T-helper 17 cell (primary cell): ENCODE results near the gene IL4R. TPM values are rescaled to one million over a fixed set of nuclear protein-coding genes. Genes with fewer than 3 reads are reported as not detected.

Experiments
- ATAC-seq: fragments of 150-1000 bp; cut with Tn5 transposase; 2 replicates; pipeline ENCODE4 v1.10.0; 2021; ENCODE audit warnings: mild to moderate bottlenecking, moderate library complexity
- DNase-seq, 3 donors: peaks; one replicate each; pipeline versions ENCODE4 v3.0.0 to v3.0.0-alpha.2; 2020 to 2021
- H3K9me3 ChIP-seq: one replicate; pipeline ENCODE4 v1.7.0; 2013; ENCODE audit warnings: low read length, mild to moderate bottlenecking; ENCODE audit not compliant: control insufficient read depth, poor library complexity, severe bottlenecking
- H3K27ac Mint-ChIP-seq: one replicate; pipeline ENCODE4 v1.8.0; 2022; ENCODE audit warnings: mild to moderate bottlenecking, moderate library complexity, mixed read lengths
- H3K27me3 Mint-ChIP-seq: one replicate; pipeline ENCODE4 v1.8.0; 2022; ENCODE audit warnings: mixed read lengths
- H3K36me3 Mint-ChIP-seq: one replicate; pipeline ENCODE4 v1.8.0; 2022; ENCODE audit warnings: low read depth, mixed read lengths
- H3K4me1 Mint-ChIP-seq: one replicate; pipeline ENCODE4 v1.8.0; 2022; ENCODE audit warnings: mild to moderate bottlenecking, mixed read lengths
- H3K4me3 Mint-ChIP-seq: one replicate; pipeline ENCODE4 v1.8.0; 2022; ENCODE audit warnings: mild to moderate bottlenecking, moderate library complexity, mixed read lengths
- total RNA-seq, 4 donors: library from RNA in 2 of 4; stranded (reverse) in 2 of 4; gene quantifications; one replicate each; pipeline ENCODE4 v1.2.3 and lab custom pipeline; 2022 to 2026

IL4R gene
- total RNA-seq, 2 donors from 2014 or later, result 156 to 173 TPM

DNA sequence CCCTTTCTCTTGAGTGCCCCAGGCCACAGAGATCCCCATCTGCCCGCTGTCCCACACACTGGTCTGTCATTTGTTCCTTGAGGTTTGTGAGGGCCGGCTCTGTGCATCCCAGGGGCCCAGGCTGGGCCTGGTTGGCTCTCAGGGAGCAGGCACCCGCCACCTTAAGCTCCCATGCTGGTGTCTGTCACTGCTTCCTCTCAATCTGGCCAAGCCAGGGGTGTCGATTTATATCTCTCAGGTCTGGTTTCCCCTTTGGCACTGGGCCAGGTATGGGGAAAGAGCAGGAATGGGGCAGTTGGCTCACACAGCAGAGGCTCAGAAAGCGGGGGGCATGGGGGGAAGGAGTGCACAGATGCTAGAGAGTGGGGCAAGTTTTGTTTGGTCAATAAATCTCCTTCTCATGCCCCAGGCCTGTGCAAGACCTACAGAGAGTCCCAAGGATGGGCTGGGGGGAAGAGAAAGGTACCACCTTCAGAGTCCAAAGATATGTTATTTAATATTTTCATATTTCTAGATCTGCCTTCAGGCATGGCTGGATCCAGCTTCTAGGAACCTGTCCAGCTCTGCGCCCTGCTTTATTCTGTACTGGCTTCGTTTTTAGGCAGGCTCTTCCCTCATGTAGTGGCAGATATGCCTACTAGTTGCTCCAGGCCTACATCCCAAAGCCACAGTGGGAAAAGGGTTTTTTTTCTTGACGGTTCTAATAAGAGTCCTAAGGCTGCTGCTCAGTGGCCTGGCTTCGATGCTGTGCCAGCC lies 34.3 kb downstream of the IL4R start:
- peaks cover 8% of the 10 kb centered on the region for H3K36me3 Mint-ChIP-seq
- peak overlapping the region; percentile 78 for H3K27ac Mint-ChIP-seq
- peaks cover 6% of the 10 kb centered on the region for H3K4me1 Mint-ChIP-seq
- no peaks in the 10 kb centered on the region for H3K27me3 Mint-ChIP-seq
- H3K9me3 ChIP-seq, result no peaks in the 10 kb centered on the region
- no peak for ATAC-seq
- no peak for DNase-seq
- H3K4me3 Mint-ChIP-seq, result no peak overlapping the region

DNA sequence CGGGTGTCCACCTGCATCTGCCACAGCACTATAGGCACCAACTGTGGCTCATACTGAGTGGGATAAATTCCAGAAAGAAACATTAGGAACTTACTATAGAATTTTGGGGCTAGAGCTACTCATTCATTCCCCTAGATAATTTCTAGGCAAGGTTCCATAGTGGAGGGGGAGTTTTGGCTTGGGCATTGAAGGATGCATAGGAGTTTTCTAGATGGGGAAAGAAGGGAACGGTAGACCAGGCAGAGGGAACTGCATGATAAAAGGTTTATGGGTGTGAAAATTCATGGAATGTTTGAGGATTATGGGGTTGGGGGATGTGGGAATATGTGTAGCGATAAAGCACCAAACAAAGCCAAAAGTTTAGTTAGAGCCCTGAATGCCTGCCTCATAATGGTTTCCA lies 35.5 kb downstream of the IL4R start:
- Mint-ChIP-seq H3K27ac (peak overlapping the region; percentile 78), H3K36me3 (peaks cover 9% of the 10 kb centered on the region), H3K27me3 (no peaks in the 10 kb centered on the region), H3K4me3 (no peak overlapping the region), H3K4me1 (peaks cover 9% of the 10 kb centered on the region)
- DNase-seq, result no peak
- no peaks in the 10 kb centered on the region for H3K9me3 ChIP-seq
- no peak for ATAC-seq

DNA sequence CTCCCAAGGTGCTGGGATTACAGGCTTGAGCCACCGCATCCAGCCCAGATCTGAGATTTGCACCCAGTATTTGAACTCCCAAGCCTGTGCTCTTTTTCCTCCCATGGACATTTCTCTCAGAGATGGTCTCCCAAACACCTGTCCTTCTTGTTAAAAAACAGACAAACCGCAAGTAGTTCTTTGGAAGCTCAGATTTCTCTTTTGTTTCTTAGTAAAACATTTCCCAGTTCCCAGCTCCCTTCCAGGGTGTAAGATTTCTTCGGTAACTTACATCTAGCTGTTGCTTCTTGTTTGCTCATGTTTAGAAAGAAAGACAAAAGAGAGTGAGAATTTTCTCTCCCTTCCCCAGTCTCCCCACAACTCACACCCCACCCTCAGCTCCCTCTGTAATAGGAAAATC lies 36.2 kb downstream of the IL4R start:
- Mint-ChIP-seq H3K4me1 (peaks cover 11% of the 10 kb centered on the region), H3K27me3 (no peaks in the 10 kb centered on the region), H3K27ac (peak overlapping the region; percentile 78), H3K36me3 (peaks cover 12% of the 10 kb centered on the region), H3K4me3 (no peak overlapping the region)
- DNase-seq (no peak), ATAC-seq (no peak)
- no peaks in the 10 kb centered on the region for H3K9me3 ChIP-seq

DNA sequence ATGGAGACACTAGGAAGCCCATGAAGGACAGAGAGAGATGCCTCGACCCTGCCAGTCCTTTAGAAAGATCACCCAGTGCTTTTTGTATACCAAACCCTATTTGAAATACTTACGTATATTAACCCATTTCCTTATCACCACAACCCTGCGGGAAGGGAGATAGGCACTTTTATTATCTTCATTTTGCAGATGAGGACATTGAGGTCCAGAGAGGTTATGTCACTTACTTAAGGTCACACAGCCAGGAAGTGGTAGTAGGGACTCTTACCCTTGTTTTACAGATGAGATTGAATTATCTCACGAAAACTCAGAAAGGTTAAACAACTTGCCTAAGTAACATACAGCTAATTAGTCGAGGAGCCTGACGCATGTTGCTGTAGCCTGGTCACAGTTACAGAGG lies 38.2 kb downstream of the IL4R start:
- Mint-ChIP-seq H3K27ac (no peak overlapping the region), H3K4me1 (peaks cover 17% of the 10 kb centered on the region), H3K27me3 (no peaks in the 10 kb centered on the region), H3K4me3 (no peak overlapping the region), H3K36me3 (peaks cover 16% of the 10 kb centered on the region)
- H3K9me3 ChIP-seq, result no peaks in the 10 kb centered on the region
- ATAC-seq (no peak), DNase-seq (no peak)

DNA sequence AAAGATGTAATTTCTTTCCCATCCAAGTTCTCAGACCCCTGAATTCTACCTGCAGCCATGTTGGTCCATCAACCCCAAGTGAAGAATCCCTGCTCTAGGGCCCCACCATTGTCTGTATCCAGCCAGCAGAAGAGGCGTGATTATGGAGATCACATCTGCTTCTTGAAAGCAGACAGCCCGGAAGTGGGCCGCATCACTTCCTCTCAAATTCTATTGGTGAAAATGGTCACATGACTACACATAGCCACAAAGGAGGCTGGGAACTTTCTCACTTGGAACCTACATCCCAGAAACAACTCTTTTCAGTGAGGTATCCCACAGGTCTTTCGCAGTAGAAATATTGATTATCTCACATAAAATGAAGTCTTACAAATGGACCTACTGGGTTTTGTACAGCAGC lies 40.1 kb downstream of the IL4R start:
- Mint-ChIP-seq H3K27ac (peak overlapping the region; percentile 84), H3K4me1 (peaks cover 19% of the 10 kb centered on the region), H3K36me3 (peaks cover 17% of the 10 kb centered on the region), H3K27me3 (no peaks in the 10 kb centered on the region), H3K4me3 (no peak overlapping the region)
- peak; percentile 21 for ATAC-seq
- no peak for DNase-seq
- no peaks in the 10 kb centered on the region for H3K9me3 ChIP-seq

DNA sequence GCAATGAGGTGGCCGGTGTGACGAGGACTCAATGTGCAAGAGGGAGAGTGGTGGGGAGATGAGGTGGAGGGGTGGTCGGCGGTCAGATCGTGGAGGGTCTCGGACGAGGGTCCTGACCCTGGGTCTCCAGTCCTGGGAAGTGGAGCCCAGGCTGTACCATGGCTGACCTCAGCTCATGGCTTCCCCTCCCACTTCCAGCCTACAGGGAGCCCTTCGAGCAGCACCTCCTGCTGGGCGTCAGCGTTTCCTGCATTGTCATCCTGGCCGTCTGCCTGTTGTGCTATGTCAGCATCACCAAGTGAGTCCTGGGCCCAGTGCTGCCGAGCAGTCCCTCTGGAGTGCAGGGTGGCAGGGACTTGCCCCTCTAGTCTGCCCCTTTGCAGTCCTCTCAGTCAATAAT lies 41.8 kb downstream of the IL4R start:
- H3K27me3 Mint-ChIP-seq, result no peaks in the 10 kb centered on the region
- no peak overlapping the region for H3K4me3 Mint-ChIP-seq
- peak in 1 of 3 donors; percentile 27 for DNase-seq
- peak overlapping the region; percentile 84 for H3K27ac Mint-ChIP-seq
- peaks cover 4% of the 10 kb centered on the region for H3K9me3 ChIP-seq
- peaks cover 13% of the 10 kb centered on the region for H3K4me1 Mint-ChIP-seq
- H3K36me3 Mint-ChIP-seq, result peaks cover 12% of the 10 kb centered on the region
- ATAC-seq, result peak; percentile 71

DNA sequence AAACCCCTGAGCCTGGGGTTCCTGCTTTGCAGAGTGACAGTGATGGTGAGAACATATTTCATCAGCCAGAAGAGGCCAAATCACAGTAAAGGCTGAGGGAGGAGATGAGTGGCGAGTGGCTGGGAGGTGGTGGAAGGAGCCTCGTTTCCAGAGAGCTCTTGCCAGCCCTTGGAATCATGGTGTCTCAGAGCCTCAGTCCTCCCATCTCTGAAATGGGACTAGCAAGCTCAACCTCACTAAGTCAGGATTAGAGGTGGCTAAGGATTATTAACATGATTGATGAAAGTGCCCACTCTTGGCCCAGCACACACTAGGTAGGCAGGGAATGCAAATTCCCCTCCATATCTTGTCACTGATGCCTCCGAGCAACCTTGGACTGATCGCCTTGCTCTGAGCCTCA lies 43.0 kb downstream of the IL4R start:
- ATAC-seq (no peak), DNase-seq (no peak)
- H3K27me3 Mint-ChIP-seq, result no peaks in the 10 kb centered on the region
- peaks cover 15% of the 10 kb centered on the region for H3K4me1 Mint-ChIP-seq
- H3K36me3 Mint-ChIP-seq, result peaks cover 11% of the 10 kb centered on the region
- H3K27ac Mint-ChIP-seq, result peak overlapping the region; percentile 27
- no peak overlapping the region for H3K4me3 Mint-ChIP-seq
- H3K9me3 ChIP-seq, result peaks cover 4% of the 10 kb centered on the region

DNA sequence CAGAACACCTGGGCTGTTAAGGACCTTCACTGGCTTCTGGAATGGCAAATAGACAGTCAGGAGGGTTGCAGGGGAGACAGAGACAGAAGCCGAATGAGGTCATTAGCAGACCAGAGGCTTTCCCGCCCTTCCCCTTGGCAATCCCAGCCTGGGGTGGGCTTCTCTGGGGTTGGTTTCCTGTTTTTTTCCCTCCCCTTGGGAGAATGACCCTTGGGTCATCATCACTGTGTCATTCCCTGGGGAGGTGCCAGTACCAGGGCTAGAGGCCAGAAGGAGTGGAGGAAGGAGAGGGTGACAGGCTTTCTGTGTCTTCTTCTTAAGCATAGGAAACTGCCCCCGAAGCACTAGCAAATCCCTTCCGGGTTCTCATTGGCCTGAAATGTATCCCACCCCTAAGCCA lies 45.3 kb downstream of the IL4R start:
- no peak for DNase-seq
- no peak for ATAC-seq
- H3K9me3 ChIP-seq, result peaks cover 4% of the 10 kb centered on the region
- Mint-ChIP-seq H3K36me3 (peaks cover 16% of the 10 kb centered on the region), H3K4me1 (peaks cover 26% of the 10 kb centered on the region), H3K4me3 (no peak overlapping the region), H3K27me3 (no peaks in the 10 kb centered on the region), H3K27ac (no peak overlapping the region)

DNA sequence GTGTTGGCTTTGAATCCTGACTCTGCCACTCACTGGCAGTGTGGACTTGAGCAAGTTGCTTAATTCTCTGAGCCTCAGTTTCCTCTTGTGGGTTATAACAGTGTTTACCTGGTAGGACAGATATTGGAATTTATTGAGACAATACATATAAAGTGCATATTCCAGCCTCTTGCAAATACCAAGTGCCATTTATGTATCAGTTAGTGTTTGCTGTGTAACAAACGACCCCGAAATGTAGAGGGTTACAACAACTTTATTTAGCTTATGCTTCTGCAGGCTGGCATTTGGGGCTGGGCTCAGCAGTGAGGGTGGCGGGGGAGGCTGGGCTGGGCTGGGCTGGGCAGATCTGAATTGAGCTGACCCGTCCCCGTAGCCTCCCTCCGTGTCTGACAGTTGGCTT lies 45.8 kb downstream of the IL4R start:
- peaks cover 25% of the 10 kb centered on the region for H3K4me1 Mint-ChIP-seq
- no peak overlapping the region for H3K4me3 Mint-ChIP-seq
- no peak for ATAC-seq
- no peak overlapping the region for H3K27ac Mint-ChIP-seq
- no peaks in the 10 kb centered on the region for H3K27me3 Mint-ChIP-seq
- H3K9me3 ChIP-seq, result peaks cover 4% of the 10 kb centered on the region
- peaks cover 14% of the 10 kb centered on the region for H3K36me3 Mint-ChIP-seq
- no peak for DNase-seq

DNA sequence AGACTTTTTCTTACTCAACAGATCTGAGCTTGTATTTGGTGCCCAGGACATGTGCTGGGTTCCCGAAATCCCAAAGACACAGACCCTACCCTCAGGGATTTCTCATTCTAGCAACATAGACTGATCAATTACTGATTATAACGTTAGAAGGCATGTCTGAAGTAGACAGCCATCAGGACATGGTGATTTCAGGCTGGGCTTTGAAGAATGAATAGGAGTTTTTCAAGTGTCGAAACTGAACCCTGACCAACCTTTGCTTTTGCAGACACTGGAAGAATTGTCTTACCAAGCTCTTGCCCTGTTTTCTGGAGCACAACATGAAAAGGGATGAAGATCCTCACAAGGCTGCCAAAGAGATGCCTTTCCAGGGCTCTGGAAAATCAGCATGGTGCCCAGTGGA lies 48.2 kb downstream of the IL4R start:
- Mint-ChIP-seq H3K27me3 (no peaks in the 10 kb centered on the region), H3K27ac (peak overlapping the region; percentile 79), H3K36me3 (peaks cover 8% of the 10 kb centered on the region), H3K4me3 (no peak overlapping the region), H3K4me1 (peaks cover 24% of the 10 kb centered on the region)
- no peak for ATAC-seq
- H3K9me3 ChIP-seq, result peaks cover 4% of the 10 kb centered on the region
- DNase-seq, result no peak

DNA sequence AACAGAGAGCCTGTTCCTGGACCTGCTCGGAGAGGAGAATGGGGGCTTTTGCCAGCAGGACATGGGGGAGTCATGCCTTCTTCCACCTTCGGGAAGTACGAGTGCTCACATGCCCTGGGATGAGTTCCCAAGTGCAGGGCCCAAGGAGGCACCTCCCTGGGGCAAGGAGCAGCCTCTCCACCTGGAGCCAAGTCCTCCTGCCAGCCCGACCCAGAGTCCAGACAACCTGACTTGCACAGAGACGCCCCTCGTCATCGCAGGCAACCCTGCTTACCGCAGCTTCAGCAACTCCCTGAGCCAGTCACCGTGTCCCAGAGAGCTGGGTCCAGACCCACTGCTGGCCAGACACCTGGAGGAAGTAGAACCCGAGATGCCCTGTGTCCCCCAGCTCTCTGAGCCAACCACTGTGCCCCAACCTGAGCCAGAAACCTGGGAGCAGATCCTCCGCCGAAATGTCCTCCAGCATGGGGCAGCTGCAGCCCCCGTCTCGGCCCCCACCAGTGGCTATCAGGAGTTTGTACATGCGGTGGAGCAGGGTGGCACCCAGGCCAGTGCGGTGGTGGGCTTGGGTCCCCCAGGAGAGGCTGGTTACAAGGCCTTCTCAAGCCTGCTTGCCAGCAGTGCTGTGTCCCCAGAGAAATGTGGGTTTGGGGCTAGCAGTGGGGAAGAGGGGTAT lies 48.9 kb downstream of the IL4R start:
- Mint-ChIP-seq H3K4me1 (peaks cover 23% of the 10 kb centered on the region), H3K27ac (peak overlapping the region; percentile 79), H3K36me3 (peaks cover 8% of the 10 kb centered on the region), H3K4me3 (no peak overlapping the region), H3K27me3 (no peaks in the 10 kb centered on the region)
- ATAC-seq, result no peak
- H3K9me3 ChIP-seq, result peaks cover 4% of the 10 kb centered on the region
- no peak for DNase-seq

DNA sequence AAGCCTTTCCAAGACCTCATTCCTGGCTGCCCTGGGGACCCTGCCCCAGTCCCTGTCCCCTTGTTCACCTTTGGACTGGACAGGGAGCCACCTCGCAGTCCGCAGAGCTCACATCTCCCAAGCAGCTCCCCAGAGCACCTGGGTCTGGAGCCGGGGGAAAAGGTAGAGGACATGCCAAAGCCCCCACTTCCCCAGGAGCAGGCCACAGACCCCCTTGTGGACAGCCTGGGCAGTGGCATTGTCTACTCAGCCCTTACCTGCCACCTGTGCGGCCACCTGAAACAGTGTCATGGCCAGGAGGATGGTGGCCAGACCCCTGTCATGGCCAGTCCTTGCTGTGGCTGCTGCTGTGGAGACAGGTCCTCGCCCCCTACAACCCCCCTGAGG lies 49.5 kb downstream of the IL4R start:
- DNase-seq, result no peak
- Mint-ChIP-seq H3K27ac (peak overlapping the region; percentile 95), H3K36me3 (peaks cover 8% of the 10 kb centered on the region), H3K4me1 (peaks cover 28% of the 10 kb centered on the region), H3K4me3 (no peak overlapping the region), H3K27me3 (no peaks in the 10 kb centered on the region)
- ATAC-seq, result no peak
- H3K9me3 ChIP-seq, result peaks cover 4% of the 10 kb centered on the region

DNA sequence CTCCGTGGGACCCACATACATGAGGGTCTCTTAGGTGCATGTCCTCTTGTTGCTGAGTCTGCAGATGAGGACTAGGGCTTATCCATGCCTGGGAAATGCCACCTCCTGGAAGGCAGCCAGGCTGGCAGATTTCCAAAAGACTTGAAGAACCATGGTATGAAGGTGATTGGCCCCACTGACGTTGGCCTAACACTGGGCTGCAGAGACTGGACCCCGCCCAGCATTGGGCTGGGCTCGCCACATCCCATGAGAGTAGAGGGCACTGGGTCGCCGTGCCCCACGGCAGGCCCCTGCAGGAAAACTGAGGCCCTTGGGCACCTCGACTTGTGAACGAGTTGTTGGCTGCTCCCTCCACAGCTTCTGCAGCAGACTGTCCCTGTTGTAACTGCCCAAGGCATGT lies 50.0 kb downstream of the IL4R start:
- ATAC-seq (no peak), DNase-seq (no peak)
- Mint-ChIP-seq H3K27ac (peak overlapping the region; percentile 95), H3K4me1 (peaks cover 32% of the 10 kb centered on the region), H3K4me3 (no peak overlapping the region), H3K36me3 (peaks cover 8% of the 10 kb centered on the region), H3K27me3 (no peaks in the 10 kb centered on the region)
- H3K9me3 ChIP-seq, result peaks cover 4% of the 10 kb centered on the region
